Left lobe of liver (tissue), 2 donors: ENCODE data around the gene GCG. TPM values are rescaled to one million over a fixed set of nuclear protein-coding genes. Genes with fewer than 3 reads are reported as not detected.

Experiments used
- ATAC-seq: fragments of 200-7000 bp; cut with Tn5 transposase; one replicate; pipeline ENCODE4 v1.9.1; 2020; ENCODE audit warnings: mild to moderate bottlenecking, moderate library complexity
- DNase-seq: peaks from one replicate; pipeline ENCODE4 v3.0.0-alpha.2; 2020; ENCODE audit warnings: low spot score
- total RNA-seq: library from RNA; stranded (reverse); gene quantifications from one replicate; pipeline ENCODE4 v1.2.1, GENCODE V29; 2021
- donor health status: DM: no; HTN: no; CAD: no; lungs with moderate emphysema.
- donor health status: DM: no; HTN: yes; CAD: no.

Gene GCG
- total RNA-seq, 1 donor from 2014 or later = not detected

- DNase-seq (no peak), ATAC-seq (peak; percentile 69)
Measured at GRCh38 chr2:162153608-162154224, 1.7 kb upstream of the GCG start.

GRCh38 chr2:162149940-162150339, 2.1 kb downstream of the GCG start:
- DNase-seq (no peak), ATAC-seq (no peak)

- ATAC-seq (no peak), DNase-seq (no peak)
Measured at GRCh38 chr2:162149466-162149865, 2.6 kb downstream of the GCG start.

DNA sequence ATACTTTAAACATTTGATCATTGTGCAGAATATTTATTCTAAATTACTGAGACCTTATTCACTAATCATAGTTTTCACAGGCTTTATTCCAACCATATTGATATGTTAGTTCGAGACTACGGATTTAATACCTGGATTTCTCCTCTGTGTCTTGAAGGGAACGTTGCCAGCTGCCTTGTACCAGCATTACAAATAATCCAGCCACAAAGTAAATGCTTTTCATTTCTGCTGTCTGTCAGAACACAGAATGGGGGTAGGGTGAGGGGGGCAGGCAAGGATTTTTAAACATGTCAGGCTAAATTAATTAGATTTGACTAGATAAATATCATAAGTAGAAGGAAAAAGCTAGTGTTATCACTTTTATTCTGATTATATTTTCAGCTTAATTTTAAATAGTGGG, 3.1 kb downstream of the GCG start:
- ATAC-seq = no peak
- no peak for DNase-seq

GRCh38 chr2:162143969-162144368, 8.1 kb downstream of the GCG start:
- DNase-seq (no peak), ATAC-seq (no peak)

GRCh38 chr2:162138310-162138709, 13.7 kb downstream of the GCG start:
- ATAC-seq (no peak), DNase-seq (no peak)

GRCh38 chr2:162127422-162127821, 24.6 kb downstream of the GCG start:
- ATAC-seq = no peak

GRCh38 chr2:162126527-162126926, 25.5 kb downstream of the GCG start:
- DNase-seq (no peak), ATAC-seq (no peak)

More at GRCh38 chr2:162127422-162127821, 24.6 kb downstream of the GCG start:
- DNase-seq = no peak

DNA sequence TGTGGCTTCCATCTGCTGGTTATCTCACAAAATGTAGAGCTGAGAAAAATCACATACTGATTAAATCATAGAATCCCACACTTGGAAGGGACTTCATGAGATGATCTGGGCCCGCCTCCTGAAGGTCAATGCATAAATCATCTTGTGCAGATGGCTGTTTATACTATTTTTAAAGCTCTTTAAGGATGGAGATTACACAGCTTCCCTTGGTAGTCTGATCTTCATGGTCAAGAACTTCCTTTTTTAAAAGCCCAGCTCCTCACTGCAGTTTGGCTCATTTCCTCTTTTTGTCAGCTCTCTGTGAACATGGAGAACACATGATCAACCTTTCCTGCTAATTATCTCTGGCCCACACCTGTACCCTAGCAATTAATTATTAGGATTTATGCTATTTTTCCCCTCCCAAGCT, 25.9 kb downstream of the GCG start:
- DNase-seq (no peak), ATAC-seq (no peak)

DNA sequence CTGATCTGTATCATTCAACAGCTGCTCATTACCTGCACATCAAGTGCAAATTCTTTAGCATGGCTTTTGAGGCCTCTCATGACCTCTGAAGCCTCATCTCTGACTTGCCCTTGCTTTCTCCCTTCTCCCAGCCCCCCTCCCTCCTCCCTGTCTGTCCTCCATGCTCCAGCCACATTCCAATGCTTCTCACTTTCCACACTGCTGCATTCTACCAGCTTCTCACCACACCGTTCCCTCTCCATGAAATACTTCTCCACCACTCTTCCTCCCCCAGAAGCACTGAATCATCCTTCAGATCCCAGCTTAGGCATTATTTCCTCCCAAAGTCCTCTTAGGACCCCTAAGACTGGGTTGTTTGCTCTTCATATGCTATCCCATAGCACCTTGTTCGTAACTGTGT, 26.9 kb downstream of the GCG start:
- DNase-seq = no peak
- ATAC-seq = no peak

- ATAC-seq = peak; percentile 86
- no peak for DNase-seq
Measured at GRCh38 chr2:162123806-162124758, 28.0 kb downstream of the GCG start.

DNA sequence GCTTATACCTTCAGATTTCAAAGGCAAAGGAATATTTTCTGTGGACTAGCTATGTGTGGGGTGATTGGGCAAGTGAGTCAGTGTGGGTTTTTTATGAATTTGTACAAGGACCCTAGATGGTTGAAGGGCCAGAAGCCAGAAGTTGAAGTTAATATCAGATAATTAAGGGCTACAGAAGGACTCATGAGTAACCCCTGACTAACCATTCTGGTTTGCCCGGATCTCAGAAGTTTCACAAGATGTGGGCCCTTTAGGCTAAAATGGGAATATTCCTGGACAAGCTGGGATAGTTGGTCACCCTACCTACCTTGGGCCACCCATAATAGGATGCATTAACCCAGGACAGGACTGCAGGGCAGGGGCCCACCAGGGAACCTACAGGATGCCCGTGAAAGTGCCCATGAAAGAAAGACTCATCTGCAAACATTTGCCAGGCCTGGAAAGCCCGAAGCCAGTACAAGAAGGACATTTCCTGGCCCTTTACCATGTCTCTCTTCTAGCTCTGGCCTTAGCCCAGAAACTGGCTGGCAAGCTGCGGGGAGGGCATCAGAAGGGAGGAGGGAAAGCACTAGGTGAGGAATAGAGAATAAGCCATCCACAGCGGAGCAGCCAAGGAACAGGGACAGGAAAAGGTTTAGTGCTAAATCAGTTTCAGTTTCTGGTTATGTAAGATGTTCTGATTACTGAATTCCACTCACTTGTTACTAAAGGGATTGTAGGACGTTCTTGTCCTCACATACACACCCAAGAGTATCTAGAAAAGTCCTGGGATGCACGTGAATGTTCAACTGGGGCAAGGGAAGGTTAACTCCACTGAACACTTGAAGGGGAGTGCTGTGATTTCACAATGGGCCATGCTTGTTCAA, 33.6 kb downstream of the GCG start:
- peak; percentile 84 for ATAC-seq
- DNase-seq = peak; percentile 73

- ATAC-seq (no peak), DNase-seq (no peak)
Measured at GRCh38 chr2:162116352-162116751, 35.7 kb downstream of the GCG start.

- ATAC-seq = no peak
- no peak for DNase-seq
Measured at GRCh38 chr2:162115076-162115475, 37.0 kb downstream of the GCG start.

- ATAC-seq (no peak), DNase-seq (no peak)
Measured at GRCh38 chr2:162114271-162114670, 37.8 kb downstream of the GCG start.

DNA sequence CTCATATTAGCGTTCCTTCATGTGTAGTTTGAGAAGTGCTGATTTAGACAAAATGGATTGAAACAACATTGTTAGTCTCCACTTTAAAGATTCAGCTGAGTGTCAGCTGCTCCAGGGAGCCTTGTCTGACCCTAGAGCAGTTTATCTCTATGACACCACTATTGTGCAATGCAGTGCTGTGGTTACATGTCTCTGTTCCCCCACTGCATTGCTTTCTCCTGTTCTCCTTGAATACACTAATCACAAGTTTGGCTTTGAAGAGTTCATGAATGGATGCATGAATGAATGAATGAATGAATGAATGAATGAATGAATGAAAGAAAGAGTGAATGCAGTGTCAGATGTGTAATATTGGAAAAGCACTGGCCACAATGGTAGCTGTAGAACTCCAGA, 38.3 kb downstream of the GCG start:
- ATAC-seq (peak; percentile 89), DNase-seq (peak; percentile 62)

- DNase-seq (no peak), ATAC-seq (peak; percentile 9)
Measured at GRCh38 chr2:162113088-162113775, 38.8 kb downstream of the GCG start.

GRCh38 chr2:162111958-162112850, 39.8 kb downstream of the GCG start:
- ATAC-seq (peak; percentile 46), DNase-seq (no peak)

DNA sequence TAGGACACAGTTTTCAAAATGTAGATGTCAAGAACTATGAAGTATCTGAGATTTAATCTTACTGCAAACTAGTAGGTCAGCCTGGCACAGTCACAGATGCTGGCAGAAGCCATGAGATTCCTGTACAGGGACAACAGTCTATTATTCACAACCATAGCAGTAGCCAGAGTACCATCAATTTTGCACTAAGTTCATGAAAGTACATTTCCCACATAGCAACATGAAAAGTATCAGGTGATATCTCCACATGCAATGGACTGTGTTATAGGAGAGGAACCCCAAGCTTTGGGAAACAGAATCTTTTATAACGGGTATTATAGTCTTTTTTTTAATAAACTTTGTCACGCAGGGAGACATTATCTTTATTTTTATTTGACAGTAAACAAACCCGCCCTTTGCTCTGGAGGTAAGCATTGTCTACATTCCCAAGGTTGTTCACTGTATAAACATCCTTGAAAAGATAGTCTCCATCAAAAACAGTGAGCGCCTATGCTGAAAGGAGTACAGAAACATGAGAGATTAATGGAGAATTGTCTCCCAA, 44.6 kb downstream of the GCG start:
- no peak for DNase-seq
- ATAC-seq = no peak
